H9 (cell line): Measurements from ENCODE around the gene IQCB1. TPM values are rescaled to one million over a fixed set of nuclear protein-coding genes. Genes with fewer than 3 reads are reported as not detected.

Experiments
- DNase-seq: peaks from one replicate; pipeline ENCODE4 v3.0.0-alpha.2; 2017
- H2AFZ ChIP-seq: one replicate; pipeline ENCODE4 v1.6.1; 2013; ENCODE audit warnings: mild to moderate bottlenecking, low read length, control low read depth, moderate library complexity
- H2AK5ac ChIP-seq: 2 replicates; pipeline ENCODE4 v1.6.1; 2013; ENCODE audit warnings: low read length, control low read depth, mixed read lengths; ENCODE audit not compliant: insufficient read length
- H2BK120ac ChIP-seq: one replicate; pipeline ENCODE4 v1.6.1; 2013; ENCODE audit warnings: low read depth, mild to moderate bottlenecking, low read length, control low read depth, inconsistent platforms; ENCODE audit not compliant: poor library complexity, severe bottlenecking
- H2BK12ac ChIP-seq: 2 replicates; pipeline ENCODE4 v1.6.1; 2013; ENCODE audit warnings: low read length, control low read depth, mixed read lengths, low read depth; ENCODE audit not compliant: insufficient read length
- H2BK15ac ChIP-seq: 2 replicates; pipeline ENCODE4 v1.6.1; 2013; ENCODE audit warnings: low read depth, low read length, control low read depth
- H2BK20ac ChIP-seq: one replicate; pipeline ENCODE4 v1.6.1; 2013; ENCODE audit warnings: low read depth, mild to moderate bottlenecking, low read length, control low read depth, inconsistent platforms; ENCODE audit not compliant: poor library complexity, severe bottlenecking
- H2BK5ac ChIP-seq: 2 replicates; pipeline ENCODE4 v1.6.1; 2013; ENCODE audit warnings: low read length, control low read depth, mixed read lengths; ENCODE audit not compliant: insufficient read length
- H3K14ac ChIP-seq: 2 replicates; pipeline ENCODE4 v1.6.1; 2013; ENCODE audit warnings: low read length, control low read depth; ENCODE audit not compliant: insufficient read depth
- H3K18ac ChIP-seq: 2 replicates; pipeline ENCODE4 v1.6.1; 2013; ENCODE audit warnings: low read depth, mild to moderate bottlenecking, mixed read lengths, low read length, control low read depth; ENCODE audit not compliant: insufficient read length
- H3K23ac ChIP-seq: 2 replicates; pipeline ENCODE4 v1.6.1; 2013; ENCODE audit warnings: low read length, control low read depth, mixed read lengths, low read depth; ENCODE audit not compliant: insufficient read length
- H3K23me2 ChIP-seq: 2 replicates; pipeline ENCODE4 v1.6.1; 2013; ENCODE audit warnings: low read depth, mild to moderate bottlenecking, mixed read lengths, low read length, control low read depth; ENCODE audit not compliant: insufficient read length, poor library complexity, severe bottlenecking
- H3K27ac ChIP-seq: 2 replicates; pipeline ENCODE4 v1.5.1; 2013; ENCODE audit warnings: low read length, control low read depth, mixed read lengths, low read depth; ENCODE audit not compliant: insufficient read length
- H3K27me3 ChIP-seq: 2 replicates; pipeline ENCODE4 v1.6.1; 2013; ENCODE audit warnings: low read length, control low read depth, inconsistent platforms; ENCODE audit not compliant: insufficient read depth
- H3K4ac ChIP-seq: 2 replicates; pipeline ENCODE4 v1.6.1; 2013; ENCODE audit warnings: low read depth, mild to moderate bottlenecking, control low read depth, inconsistent platforms, low read length, moderate library complexity
- H3K4me1 ChIP-seq: 2 replicates; pipeline ENCODE4 v1.6.1; 2013; ENCODE audit warnings: low read length, control low read depth, inconsistent platforms; ENCODE audit not compliant: insufficient read depth
- H3K4me2 ChIP-seq: 2 replicates; pipeline ENCODE4 v1.6.1; 2013; ENCODE audit warnings: low read length, control low read depth, mixed read lengths; ENCODE audit not compliant: insufficient read length, insufficient read depth
- H3K56ac ChIP-seq: 2 replicates; pipeline ENCODE4 v1.6.1; 2013; ENCODE audit warnings: low read depth, mild to moderate bottlenecking, mixed read lengths, low read length, control low read depth; ENCODE audit not compliant: insufficient read length
- H3K79me1 ChIP-seq: 2 replicates; pipeline ENCODE4 v1.6.1; 2013; ENCODE audit warnings: low read depth, mild to moderate bottlenecking, moderate library complexity, low read length, control low read depth, inconsistent platforms; ENCODE audit not compliant: insufficient read depth, poor library complexity, severe bottlenecking
- H3K79me2 ChIP-seq: 2 replicates; pipeline ENCODE4 v1.6.1; 2013; ENCODE audit warnings: low read length, control low read depth, inconsistent platforms; ENCODE audit not compliant: insufficient read depth
- H3K9ac ChIP-seq: 2 replicates; pipeline ENCODE4 v1.6.1; 2013; ENCODE audit warnings: low read length, control low read depth, mixed read lengths; ENCODE audit not compliant: insufficient read length; ENCODE audit errors: extremely low read depth
- H3K9me3 ChIP-seq: one replicate; pipeline ENCODE4 v1.6.1; 2013; ENCODE audit warnings: low read depth, low read length, inconsistent platforms; ENCODE audit not compliant: control insufficient read depth
- H3T11ph ChIP-seq: one replicate; pipeline ENCODE4 v1.6.1; 2013; ENCODE audit warnings: mild to moderate bottlenecking, low read length, control low read depth, inconsistent platforms
- H4K20me1 ChIP-seq: one replicate; pipeline ENCODE4 v1.6.1; 2013; ENCODE audit not compliant: control insufficient read depth, insufficient read length, insufficient read depth
- H4K5ac ChIP-seq: 2 replicates; pipeline ENCODE4 v1.6.1; 2013; ENCODE audit warnings: low read depth, mild to moderate bottlenecking, mixed read lengths, low read length, control low read depth; ENCODE audit not compliant: insufficient read length
- H4K8ac ChIP-seq: replicated peaks from 2 replicates; pipeline ENCODE4 v1.6.1; 2013; ENCODE audit warnings: low read length, control low read depth, mixed read lengths, low read depth; ENCODE audit not compliant: insufficient read length
- H4K91ac ChIP-seq: 2 replicates; pipeline ENCODE4 v1.6.1; 2013; ENCODE audit warnings: low read depth, mild to moderate bottlenecking, moderate library complexity, mixed read lengths, low read length, control low read depth; ENCODE audit not compliant: insufficient read length
- H3K27ac Mint-ChIP-seq, 3 experiments: 2 replicates in 2 of 3; 3 replicates in 1 of 3; pipeline ENCODE4 v1.8.0; 2020 to 2021; ENCODE audit warnings: mixed read lengths in 3 of 3, mild to moderate bottlenecking in 1 of 3, moderate library complexity in 1 of 3
- H3K27me3 Mint-ChIP-seq: 2 replicates; pipeline ENCODE4 v1.8.0; 2021; ENCODE audit warnings: low read depth, mild to moderate bottlenecking, moderate library complexity, mixed read lengths
- H3K36me3 Mint-ChIP-seq, 3 experiments: 2 replicates in 2 of 3; 3 replicates in 1 of 3; pipeline ENCODE4 v1.8.0; 2020 to 2021; ENCODE audit warnings: low read depth in 3 of 3, mixed read lengths in 3 of 3; ENCODE audit not compliant: insufficient read depth in 1 of 3
- H3K4me1 Mint-ChIP-seq, 2 experiments: 2 replicates each; pipeline ENCODE4 v1.8.0; 2020; ENCODE audit warnings: mixed read lengths in 2 of 2
- H3K4me3 Mint-ChIP-seq, 2 experiments: 2 replicates in 1 of 2; 3 replicates in 1 of 2; pipeline ENCODE4 v1.8.0; 2020 to 2021; ENCODE audit warnings: mild to moderate bottlenecking in 2 of 2, mixed read lengths in 2 of 2, moderate library complexity in 1 of 2
- H3K9me3 Mint-ChIP-seq, 2 experiments: 2 replicates in 1 of 2; 3 replicates in 1 of 2; pipeline ENCODE4 v1.8.0; 2020; ENCODE audit warnings: mild to moderate bottlenecking in 2 of 2, mixed read lengths in 2 of 2, moderate library complexity in 1 of 2
- WGBS: extraction: QIAGEN DNeasy Blood & Tissue Kit; methylation state at CpG from one replicate; pipeline ENCODE4 v1.1.7; 2013; ENCODE audit warnings: missing lambda C conversion rate, low lambda C conversion rate, mixed read lengths; ENCODE audit not compliant: insufficient read length; ENCODE audit errors: extremely low coverage; 5-methylcytosine and 5-hydroxymethylcytosine counted together
- total RNA-seq: library from RNA; stranded (reverse); gene quantifications from 2 replicates; pipeline ENCODE4 v1.2.1, GENCODE V29; 2021
- TF ChIP-seq, protein P1 (sequence below): fragments of 200-600 bp; sonication (generic); conservative IDR thresholded peaks from 3 replicates; pipeline ENCODE4 v1.8.0; 2021; ENCODE audit warnings: antibody characterized with exemption, mild to moderate bottlenecking

Gene IQCB1
- total RNA-seq, 1 experiment from 2014 or later: 35.8 TPM

GRCh38 chr3:121768452-121768851, 66.4 kb downstream of the IQCB1 start:
- no peak overlapping the region for H2AK5ac ChIP-seq
- H3K27me3 ChIP-seq: no peaks in the 10 kb centered on the region
- H3K79me2 ChIP-seq: no peaks in the 10 kb centered on the region; the same call in 1 of the 2 replicates
- H3K27me3 Mint-ChIP-seq: no peaks in the 10 kb centered on the region
- H3K4me1 Mint-ChIP-seq: no peaks in the 10 kb centered on the region
- no peak overlapping the region for H4K8ac ChIP-seq
- DNase-seq: no peak
- no peak overlapping the region for H2BK12ac ChIP-seq
- H3K4me1 ChIP-seq: no peaks in the 10 kb centered on the region
- no peak overlapping the region for H4K91ac ChIP-seq
- TF ChIP-seq, protein P1, sequence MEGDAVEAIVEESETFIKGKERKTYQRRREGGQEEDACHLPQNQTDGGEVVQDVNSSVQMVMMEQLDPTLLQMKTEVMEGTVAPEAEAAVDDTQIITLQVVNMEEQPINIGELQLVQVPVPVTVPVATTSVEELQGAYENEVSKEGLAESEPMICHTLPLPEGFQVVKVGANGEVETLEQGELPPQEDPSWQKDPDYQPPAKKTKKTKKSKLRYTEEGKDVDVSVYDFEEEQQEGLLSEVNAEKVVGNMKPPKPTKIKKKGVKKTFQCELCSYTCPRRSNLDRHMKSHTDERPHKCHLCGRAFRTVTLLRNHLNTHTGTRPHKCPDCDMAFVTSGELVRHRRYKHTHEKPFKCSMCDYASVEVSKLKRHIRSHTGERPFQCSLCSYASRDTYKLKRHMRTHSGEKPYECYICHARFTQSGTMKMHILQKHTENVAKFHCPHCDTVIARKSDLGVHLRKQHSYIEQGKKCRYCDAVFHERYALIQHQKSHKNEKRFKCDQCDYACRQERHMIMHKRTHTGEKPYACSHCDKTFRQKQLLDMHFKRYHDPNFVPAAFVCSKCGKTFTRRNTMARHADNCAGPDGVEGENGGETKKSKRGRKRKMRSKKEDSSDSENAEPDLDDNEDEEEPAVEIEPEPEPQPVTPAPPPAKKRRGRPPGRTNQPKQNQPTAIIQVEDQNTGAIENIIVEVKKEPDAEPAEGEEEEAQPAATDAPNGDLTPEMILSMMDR: no peak
- no peak overlapping the region for H3K14ac ChIP-seq
- no peak overlapping the region for H3K18ac ChIP-seq
- no peak overlapping the region for H3K27ac Mint-ChIP-seq
- H3K9ac ChIP-seq: no peak overlapping the region
- no peaks in the 10 kb centered on the region for H3K79me1 ChIP-seq
- H3K36me3 Mint-ChIP-seq: peaks cover 8 to 32% (median 24%) of the 10 kb centered on the region in 3 experiments; a peak in 6 of 7 replicates
- no peaks in the 10 kb centered on the region for H3K23me2 ChIP-seq
- H2BK15ac ChIP-seq: no peak overlapping the region
- H2AFZ ChIP-seq: no peak overlapping the region
- H2BK20ac ChIP-seq: no peak overlapping the region
- H3K27ac ChIP-seq: no peak overlapping the region
- H3T11ph ChIP-seq: no peak overlapping the region
- H2BK5ac ChIP-seq: no peak overlapping the region
- H3K9me3 Mint-ChIP-seq: no peaks in the 10 kb centered on the region
- H3K9me3 ChIP-seq: no peaks in the 10 kb centered on the region
- no peak overlapping the region for H4K5ac ChIP-seq
- H3K56ac ChIP-seq: no peak overlapping the region
- no peak overlapping the region for H2BK120ac ChIP-seq
- H3K4me2 ChIP-seq: no peak overlapping the region
- H4K20me1 ChIP-seq: no peaks in the 10 kb centered on the region
- H3K4me3 Mint-ChIP-seq: no peak overlapping the region
- no CpG with 5 or more reads among the region's 2 CpGs for WGBS
- H3K4ac ChIP-seq: no peak overlapping the region
- H3K23ac ChIP-seq: no peak overlapping the region
